Measurements from ENCODE around the gene L3MBTL4. TPM values are rescaled to one million over a fixed set of nuclear protein-coding genes. Genes with fewer than 3 reads are reported as not detected.

Gene L3MBTL4
- 10 to 100 TPM in 3 of 4 donors, 1 to 10 TPM in 1; 5.6 to 45.7 (median 12.0) TPM for total RNA-seq

DNA sequence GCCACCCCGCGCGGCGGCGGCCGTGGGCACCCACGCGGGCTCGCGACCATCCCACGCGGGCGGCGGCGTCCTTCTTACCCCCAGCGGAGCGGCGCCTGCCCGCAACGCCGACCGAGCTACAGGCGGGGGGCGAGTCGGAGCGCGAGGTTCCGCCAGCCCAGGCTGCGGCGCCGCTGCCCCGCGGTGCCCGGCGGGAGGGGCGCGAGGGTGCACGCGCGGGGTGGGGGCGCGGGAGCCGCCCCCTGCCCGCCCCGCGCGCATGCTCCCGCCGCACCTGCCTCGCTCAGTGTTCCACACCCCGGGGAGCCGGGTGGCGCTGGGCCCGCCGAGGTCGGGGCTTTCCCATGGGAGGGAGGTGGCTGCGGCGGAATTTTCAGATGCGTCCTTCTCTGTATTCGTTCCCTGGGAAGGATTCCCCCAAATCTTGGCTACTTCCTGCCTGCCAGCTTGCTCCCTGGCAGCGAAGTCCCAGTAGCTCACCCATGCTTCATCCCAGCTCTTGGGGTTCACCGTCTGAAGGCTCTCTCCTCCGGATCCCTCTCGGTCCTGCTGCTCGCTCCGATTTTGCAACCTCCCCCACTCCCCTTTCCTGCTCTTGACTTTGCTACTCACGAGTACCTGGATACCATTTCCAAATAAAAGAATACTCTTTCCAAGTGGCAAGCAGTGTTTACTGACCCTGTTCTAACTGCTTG lies at the start of gene L3MBTL4:
Gene L3MBTL4, minus strand, starts transcription at position 189 of the 695 bp plus-strand sequence. CDS start 103,286 bp downstream, outside the sequence.
- peak in 1 of 2 donors; percentile 44 for TF ChIP-seq POLR2A (IDR thresholded peaks at IDR 0.05)
- TF ChIP-seq, protein P1, sequence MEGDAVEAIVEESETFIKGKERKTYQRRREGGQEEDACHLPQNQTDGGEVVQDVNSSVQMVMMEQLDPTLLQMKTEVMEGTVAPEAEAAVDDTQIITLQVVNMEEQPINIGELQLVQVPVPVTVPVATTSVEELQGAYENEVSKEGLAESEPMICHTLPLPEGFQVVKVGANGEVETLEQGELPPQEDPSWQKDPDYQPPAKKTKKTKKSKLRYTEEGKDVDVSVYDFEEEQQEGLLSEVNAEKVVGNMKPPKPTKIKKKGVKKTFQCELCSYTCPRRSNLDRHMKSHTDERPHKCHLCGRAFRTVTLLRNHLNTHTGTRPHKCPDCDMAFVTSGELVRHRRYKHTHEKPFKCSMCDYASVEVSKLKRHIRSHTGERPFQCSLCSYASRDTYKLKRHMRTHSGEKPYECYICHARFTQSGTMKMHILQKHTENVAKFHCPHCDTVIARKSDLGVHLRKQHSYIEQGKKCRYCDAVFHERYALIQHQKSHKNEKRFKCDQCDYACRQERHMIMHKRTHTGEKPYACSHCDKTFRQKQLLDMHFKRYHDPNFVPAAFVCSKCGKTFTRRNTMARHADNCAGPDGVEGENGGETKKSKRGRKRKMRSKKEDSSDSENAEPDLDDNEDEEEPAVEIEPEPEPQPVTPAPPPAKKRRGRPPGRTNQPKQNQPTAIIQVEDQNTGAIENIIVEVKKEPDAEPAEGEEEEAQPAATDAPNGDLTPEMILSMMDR (IDR thresholded peaks at IDR 0.05) = no peak
- no peaks in the 10 kb centered on the region for H3K4me1 ChIP-seq
- peak within 1 kb of the TSS; percentile 37 to 79 for H3K4me3 ChIP-seq
- peak within 1 kb of the TSS; percentile 69 to 90 for H3K27ac ChIP-seq
- peak; percentile 30 to 35 for DNase-seq
- intact Hi-C loops (cut with DNase I; ENCODE audit: low total_unique reads) = no loop called here
- no peaks in the 10 kb centered on the region for H3K9me3 ChIP-seq
- H3K27me3 ChIP-seq = no peaks in the 10 kb centered on the region
- H3K36me3 ChIP-seq = no peaks in the 10 kb centered on the region

DNA sequence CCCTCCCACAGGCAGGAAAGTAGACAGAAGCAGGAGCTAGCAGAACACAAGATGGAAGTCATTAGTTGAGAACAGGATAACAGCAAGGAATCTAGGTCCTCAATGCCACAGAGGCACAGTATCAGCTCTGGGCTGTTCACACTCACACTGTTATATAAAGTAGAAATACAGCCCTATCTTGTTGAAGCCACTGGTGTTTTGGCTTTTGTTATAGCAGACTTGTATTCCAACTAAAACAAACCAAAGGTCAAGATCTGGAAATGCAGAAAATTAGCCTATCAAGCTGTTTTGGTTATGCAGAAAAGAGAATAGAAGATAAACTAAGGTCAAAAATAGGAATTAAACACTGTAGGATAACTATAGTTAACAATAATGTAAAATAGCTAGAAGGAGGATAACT lies 37.5 kb upstream of the L3MBTL4 start:
- intact Hi-C loops (cut with DNase I; ENCODE audit: low total_unique reads) = no loop called here
- no peak overlapping the region for H3K27ac ChIP-seq
- TF ChIP-seq, protein P1 (IDR thresholded peaks at IDR 0.05) = no peak
- no peak for TF ChIP-seq POLR2A (IDR thresholded peaks at IDR 0.05)
- no peaks in the 10 kb centered on the region for H3K4me1 ChIP-seq
- no peaks in the 10 kb centered on the region for H3K27me3 ChIP-seq
- H3K9me3 ChIP-seq = no peaks in the 10 kb centered on the region
- no peak for DNase-seq
- H3K36me3 ChIP-seq = no peaks in the 10 kb centered on the region
- H3K4me3 ChIP-seq = no peak overlapping the region

DNA sequence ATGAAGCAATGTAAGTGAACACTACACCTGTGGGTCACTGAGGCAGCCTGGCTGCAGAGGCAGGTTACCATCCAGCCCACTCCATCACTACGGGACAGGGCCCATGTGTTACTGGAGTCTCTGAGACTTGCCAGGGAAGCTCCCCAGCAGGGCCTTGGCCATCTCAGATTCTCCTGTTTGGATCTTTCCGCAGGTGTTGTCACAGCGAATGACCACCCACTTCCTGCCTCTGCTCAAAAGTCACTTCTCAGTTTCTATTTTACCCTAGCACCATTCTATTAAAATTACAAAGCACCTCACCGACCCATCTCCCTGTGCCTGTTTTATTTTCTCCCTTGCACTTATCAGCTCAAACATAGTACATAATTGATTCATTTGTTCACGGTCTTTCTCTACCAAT lies 34.5 kb upstream of the L3MBTL4 start:
- H3K9me3 ChIP-seq = no peaks in the 10 kb centered on the region
- no peaks in the 10 kb centered on the region for H3K36me3 ChIP-seq
- no peak overlapping the region for H3K4me3 ChIP-seq
- intact Hi-C loops (cut with DNase I; ENCODE audit: low total_unique reads) = no loop called here
- no peak for TF ChIP-seq POLR2A (IDR thresholded peaks at IDR 0.05)
- TF ChIP-seq, protein P1 (IDR thresholded peaks at IDR 0.05) = no peak
- no peak overlapping the region for H3K27ac ChIP-seq
- DNase-seq = no peak
- no peaks in the 10 kb centered on the region for H3K27me3 ChIP-seq
- no peaks in the 10 kb centered on the region for H3K4me1 ChIP-seq

DNA sequence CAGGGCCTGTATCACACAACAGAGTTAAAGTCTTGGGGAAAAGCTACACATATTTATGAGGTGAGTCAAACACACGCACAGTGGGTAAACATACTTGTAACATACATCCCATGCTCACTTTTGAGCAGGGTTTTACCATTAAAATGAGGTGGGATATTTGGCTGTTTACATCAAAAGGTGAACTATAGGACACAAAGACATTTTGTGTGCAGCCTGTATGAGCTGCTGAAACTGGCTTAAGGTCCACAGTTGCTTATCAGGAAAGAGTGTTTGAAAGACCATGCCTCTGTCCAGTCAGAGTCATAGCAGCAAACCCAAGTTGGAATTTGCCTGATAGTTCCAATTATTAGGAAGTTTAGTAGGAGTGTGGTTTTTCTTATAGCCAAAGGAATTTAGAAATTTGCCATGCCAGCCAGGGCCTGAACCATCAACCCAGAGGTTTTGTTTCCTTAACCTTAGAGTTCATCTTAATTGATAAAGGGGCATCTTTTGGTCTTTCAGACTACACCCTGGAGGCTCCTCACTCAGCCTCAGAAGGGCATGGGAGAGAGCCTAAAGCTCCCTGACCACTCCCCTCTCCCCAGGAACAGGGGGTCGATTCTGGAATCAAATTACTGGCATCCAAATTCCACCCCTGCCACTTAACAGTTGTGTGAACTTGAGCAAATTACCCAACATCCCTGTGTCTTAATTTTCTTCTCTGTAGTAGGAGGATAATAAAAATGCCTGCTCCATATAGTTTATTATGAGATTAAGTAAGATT lies 29.9 kb upstream of the L3MBTL4 start:
- H3K27ac ChIP-seq = no peak overlapping the region
- no peaks in the 10 kb centered on the region for H3K9me3 ChIP-seq
- TF ChIP-seq, protein P1 (IDR thresholded peaks at IDR 0.05) = no peak
- no peak for TF ChIP-seq POLR2A (IDR thresholded peaks at IDR 0.05)
- no peak for DNase-seq
- no peaks in the 10 kb centered on the region for H3K27me3 ChIP-seq
- no peak overlapping the region for H3K4me3 ChIP-seq
- intact Hi-C loops (cut with DNase I; ENCODE audit: low total_unique reads) = no loop called here
- no peaks in the 10 kb centered on the region for H3K36me3 ChIP-seq
- H3K4me1 ChIP-seq = no peaks in the 10 kb centered on the region

DNA sequence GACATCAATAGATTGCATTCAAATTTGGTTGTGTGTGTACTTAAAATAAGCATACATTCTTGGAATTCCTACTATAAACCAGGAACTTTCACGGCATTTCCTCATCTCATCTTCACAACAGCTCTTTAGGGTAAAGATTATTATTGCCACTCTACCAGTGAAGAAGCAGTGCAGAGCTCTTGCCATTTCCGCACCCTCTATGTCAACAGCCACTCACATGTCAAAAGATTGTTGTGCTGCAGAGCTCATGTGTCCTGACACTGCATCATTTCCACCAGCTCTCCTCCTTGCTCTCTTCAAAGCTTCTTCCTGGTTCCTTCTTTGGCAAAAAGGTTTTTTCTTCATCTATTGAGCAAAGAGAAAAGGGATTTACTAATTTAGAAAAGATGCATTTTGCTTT lies 26.5 kb upstream of the L3MBTL4 start:
- H3K4me3 ChIP-seq = no peak overlapping the region
- no peak for DNase-seq
- H3K9me3 ChIP-seq = no peaks in the 10 kb centered on the region
- H3K27me3 ChIP-seq = no peaks in the 10 kb centered on the region
- intact Hi-C loops (cut with DNase I; ENCODE audit: low total_unique reads) = no loop called here
- no peak overlapping the region for H3K27ac ChIP-seq
- no peaks in the 10 kb centered on the region for H3K36me3 ChIP-seq
- no peaks in the 10 kb centered on the region for H3K4me1 ChIP-seq
- no peak for TF ChIP-seq POLR2A (IDR thresholded peaks at IDR 0.05)
- TF ChIP-seq, protein P1 (IDR thresholded peaks at IDR 0.05) = no peak
